Stomach (tissue), 9 donors: ENCODE results near the gene GNG7. TPM values are rescaled to one million over a fixed set of nuclear protein-coding genes. Genes with fewer than 3 reads are reported as not detected.
A peak's percentile ranks its signal among the peaks of the same experiment; 100 is the strongest.
"Not testable (repeated sequence)": the region's sequence is repeated elsewhere in the genome, so short reads cannot be mapped to it uniquely, and the experiment has no call there.

Source experiments
- DNase-seq, 2 donors: peaks; one replicate each; pipeline versions ENCODE4 v3.0.0 to v3.0.0-alpha.2; 2013 to 2019
- H3K27ac ChIP-seq, 5 donors: fragments of 200-600 bp in 4 of 5; sonication (generic) in 4 of 5; one replicate each; pipeline ENCODE4 v1.5.1; 2013 to 2019; ENCODE audit warnings: mild to moderate bottlenecking in 1 of 5, moderate library complexity in 1 of 5
- H3K27me3 ChIP-seq, 3 donors: fragments of 200-600 bp; sonication (generic); one replicate each; pipeline ENCODE4 v1.5.1; 2017 to 2019; ENCODE audit warnings: mixed run types in 1 of 3
- H3K36me3 ChIP-seq, 4 donors: fragments of 200-600 bp; sonication (generic); 1 replicate in 3 of 4; 2 replicates in 1 of 4; pipeline ENCODE4 v1.5.1; 2016 to 2019
- H3K4me1 ChIP-seq, 4 donors: fragments of 200-600 bp; sonication (generic); one replicate each; pipeline ENCODE4 v1.5.1; 2016 to 2019
- H3K4me3 ChIP-seq, 4 donors: fragments of 200-600 bp; sonication (generic) in 3 of 4; one replicate each; pipeline ENCODE4 v1.5.1; 2016 to 2019; ENCODE audit warnings: mild to moderate bottlenecking in 1 of 4
- H3K9me3 ChIP-seq, 4 donors: fragments of 200-600 bp; sonication (generic); one replicate each; pipeline ENCODE4 v1.5.1; 2016 to 2019
- CTCF ChIP-seq, 7 experiments: fragments of 450-650 bp in 4 of 7; fragments of 200-600 bp in 3 of 7; sonication (generic) in 3 of 7; IDR thresholded peaks; one replicate each; pipeline ENCODE4 v1.5.1; 2016 to 2019; ENCODE audit warnings: antibody characterized with exemption in 7 of 7, control low read depth in 2 of 7, mild to moderate bottlenecking in 1 of 7
- EP300 ChIP-seq: sonication (generic); formaldehyde crosslinking; IDR thresholded peaks from one replicate; pipeline ENCODE4 v1.6.1; 2017; ENCODE audit warnings: antibody characterized with exemption
- POLR2A ChIP-seq, 4 donors: fragments of 450-650 bp; IDR thresholded peaks; one replicate each; pipeline ENCODE4 v1.6.1; 2016; ENCODE audit warnings: antibody characterized with exemption in 4 of 4, control low read depth in 2 of 4, mild to moderate bottlenecking in 1 of 4, moderate library complexity in 1 of 4
- POLR2AphosphoS5 ChIP-seq, 3 donors: sonication (generic); formaldehyde crosslinking; IDR thresholded peaks; one replicate each; pipeline ENCODE4 v1.6.1; 2016; ENCODE audit warnings: antibody characterized with exemption in 3 of 3
- WGBS, 5 donors: extraction: QIAGEN DNeasy Blood & Tissue Kit in 3 of 5; methylation state at CpG; one replicate each; pipeline versions ENCODE4 v1.1.5 to v1.1.7; 2013 to 2018; 5-methylcytosine and 5-hydroxymethylcytosine counted together
- intact Hi-C: fragments of 100-400 bp; cut with DNase I; formaldehyde crosslinking; loops from one replicate; pipeline ENCODE4 v1.15.1; 2023; ENCODE audit warnings: low total_unique reads
- polyA plus RNA-seq, 3 donors: library from polyadenylated mRNA; stranded (reverse); fragments of 200-250 nt; gene quantifications; one replicate each; pipeline ENCODE4 v1.2.3, GENCODE V29; 2013
- total RNA-seq, 5 donors: library from RNA; depleted of rRNA; stranded (reverse); fragments of >200 nt; gene quantifications; one replicate each; pipeline versions ENCODE4 v1.1.0 to v1.2.3, GENCODE V29; 2014 to 2016
- donor health status: healthy with polysubstance abuse.
- donor health status: Bipolar disorder and iron deficiency.
- donor health status: healthy.

GNG7 gene
- total and polyA plus RNA-seq, 8 donors, result 0.58 to 15.1 (median 4.3) TPM

- no peak for DNase-seq
- Histone ChIP-seq H3K27ac (no peak overlapping the region), H3K4me1 (peaks cover 6 to 19% (median 13%) of the 10 kb centered on the region in 4 donors), H3K4me3 (no peak overlapping the region), H3K9me3 (no peaks in the 10 kb centered on the region), H3K27me3 (no peaks in the 10 kb centered on the region), H3K36me3 (no peaks in the 10 kb centered on the region)
- intact Hi-C loops, result no loop called here
- WGBS, 5 donors, result 78 to 92% (median 91%) methylated on average over 21 of the region's 21 CpGs
- TF ChIP-seq POLR2A (IDR thresholded peaks at IDR 0.05), result no peak
- TF ChIP-seq CTCF (IDR thresholded peaks at IDR 0.05), result no peak
- no peak for TF ChIP-seq POLR2AphosphoS5 (IDR thresholded peaks at IDR 0.05)
- no peak for TF ChIP-seq EP300
Measured at GRCh38 chr19:2511991-2512390, 190.5 kb downstream of the GNG7 start.

- no peak for TF ChIP-seq POLR2A (IDR thresholded peaks at IDR 0.05)
- TF ChIP-seq EP300, result no peak
- no peak for TF ChIP-seq CTCF (IDR thresholded peaks at IDR 0.05)
- no peak for TF ChIP-seq POLR2AphosphoS5 (IDR thresholded peaks at IDR 0.05)
- Histone ChIP-seq H3K4me1 (peaks cover 6 to 23% (median 17%) of the 10 kb centered on the region in 4 donors), H3K36me3 (no peaks in the 10 kb centered on the region), H3K27me3 (no peaks in the 10 kb centered on the region), H3K27ac (no peak overlapping the region), H3K4me3 (no peak overlapping the region), H3K9me3 (no peaks in the 10 kb centered on the region)
- 85 to 90% (median 89%) methylated on average over 18 to 22 of the region's 22 CpGs for WGBS, 5 donors
- intact Hi-C loops, result no loop called here
- no peak for DNase-seq
Measured at GRCh38 chr19:2511570-2511969, 190.9 kb downstream of the GNG7 start.

GRCh38 chr19:2509096-2509495 is 193.4 kb downstream of the GNG7 start:
- Histone ChIP-seq H3K36me3 (no peaks in the 10 kb centered on the region), H3K4me3 (no peak overlapping the region), H3K4me1 (peaks cover 6 to 24% (median 19%) of the 10 kb centered on the region in 4 donors), H3K27me3 (no peaks in the 10 kb centered on the region), H3K9me3 (no peaks in the 10 kb centered on the region), H3K27ac (no peak overlapping the region)
- no peak for DNase-seq
- intact Hi-C loops, result loop anchor here (10.0 kb wide), 1 partner anchor 56 kb away; no protein-coding TSS in a partner anchor
- WGBS, 5 donors, result 86 to 96% (median 95%) methylated on average over 8 of the region's 8 CpGs
- TF ChIP-seq CTCF (IDR thresholded peaks at IDR 0.05), result no peak
- no peak for TF ChIP-seq POLR2AphosphoS5 (IDR thresholded peaks at IDR 0.05)
- no peak for TF ChIP-seq EP300
- no peak for TF ChIP-seq POLR2A (IDR thresholded peaks at IDR 0.05)

- TF ChIP-seq CTCF (IDR thresholded peaks at IDR 0.05), result no peak
- TF ChIP-seq POLR2AphosphoS5 (IDR thresholded peaks at IDR 0.05), result peak; percentile 13 to 89 (median 54)
- DNase-seq, result peak; percentile 65 to 92
- Histone ChIP-seq H3K36me3 (no peaks in the 10 kb centered on the region), H3K9me3 (no peaks in the 10 kb centered on the region), H3K27me3 (no peaks in the 10 kb centered on the region), H3K27ac (peak overlapping the region in 4 of 5 donors; percentile 60 to 71 (median 67)), H3K4me3 (peak overlapping the region in 2 of 4 donors; percentile 7 to 16), H3K4me1 (peaks cover 6 to 26% (median 12%) of the 10 kb centered on the region in 4 donors)
- intact Hi-C loops, result loop anchor here (10.0 kb wide), 1 partner anchor 58 kb away; no protein-coding TSS in a partner anchor
- WGBS, 5 donors, result 4 to 9% (median 7%) methylated on average over 12 of the region's 12 CpGs
Measured at GRCh38 chr19:2507109-2507508, 195.4 kb downstream of the GNG7 start.

- peak overlapping the region in 4 of 5 donors; percentile 60 to 71 (median 67) for H3K27ac ChIP-seq
- DNase-seq, H3K4me3 ChIP-seq, H3K36me3 ChIP-seq, H3K27me3 ChIP-seq, H3K9me3 ChIP-seq: not testable (repeated sequence)
- 67 to 72% (median 71%) methylated on average over 8 of the region's 8 CpGs for WGBS, 5 donors
- H3K4me1 ChIP-seq, result peaks cover 6 to 26% (median 12%) of the 10 kb centered on the region in 4 donors
- intact Hi-C loops, result loop anchor here (10.0 kb wide), 1 partner anchor 58 kb away; no protein-coding TSS in a partner anchor
Measured at GRCh38 chr19:2506656-2507055, 195.8 kb downstream of the GNG7 start.
